A673 (cell line): ENCODE data around the gene COX6B2. TPM values are rescaled to one million over a fixed set of nuclear protein-coding genes. Genes with fewer than 3 reads are reported as not detected.

Source experiments
- BruUV-seq: library from RNA; stranded (reverse); fragments of 400-500 nt; replicated peaks from 2 replicates; lab custom pipeline; 2021; lab: Mats Ljungman, UMichigan
- CTCF ChIA-PET: fragments of 300-600 bp; sonication (Branson Sonifier 250); formaldehyde crosslinking; loops from one replicate; lab custom pipeline; 2022; ENCODE audit warnings: antibody characterized with exemption; lab: Charles Lee
- POLR2A ChIA-PET: fragments of 300-600 bp; sonication (Branson Sonifier 250); formaldehyde crosslinking; loops from one replicate; lab custom pipeline; 2022; ENCODE audit warnings: antibody characterized with exemption; ENCODE audit not compliant: low non-redundant PET; lab: Charles Lee
- DNase-seq: peaks from one replicate; pipeline ENCODE4 v3.0.0-alpha.2; 2015; ENCODE audit warnings: low spot score
- H3K27ac ChIP-seq: fragments of 200-600 bp; sonication (generic); 2 replicates; pipeline ENCODE4 v1.5.1; 2016; ENCODE audit warnings: mixed run types, low read depth, mild to moderate bottlenecking, mixed read lengths, antibody characterized with exemption, low read length; ENCODE audit not compliant: poor library complexity, severe bottlenecking
- H3K27me3 ChIP-seq: fragments of 200-600 bp; sonication (generic); replicated peaks from 2 replicates; pipeline ENCODE4 v1.6.1; 2017; ENCODE audit warnings: mixed run types, low read depth, mild to moderate bottlenecking, mixed read lengths, antibody characterized with exemption, low read length; ENCODE audit not compliant: insufficient read depth, poor library complexity
- H3K36me3 ChIP-seq: fragments of 200-600 bp; sonication (generic); 2 replicates; pipeline ENCODE4 v1.6.1; 2016; ENCODE audit warnings: mixed run types, mild to moderate bottlenecking, mixed read lengths, antibody characterized with exemption, low read length; ENCODE audit not compliant: insufficient read depth, poor library complexity, severe bottlenecking
- H3K4me1 ChIP-seq: fragments of 200-600 bp; sonication (generic); 2 replicates; pipeline ENCODE4 v1.6.1; 2017; ENCODE audit warnings: mixed run types, mild to moderate bottlenecking, mixed read lengths, antibody characterized with exemption, low read length; ENCODE audit not compliant: insufficient read depth, poor library complexity, severe bottlenecking
- H3K4me3 ChIP-seq: fragments of 200-600 bp; sonication (generic); 2 replicates; pipeline ENCODE4 v1.5.1; 2016; ENCODE audit warnings: low read depth, mixed run types, mild to moderate bottlenecking, mixed read lengths, low read length; ENCODE audit not compliant: poor library complexity, severe bottlenecking
- H3K9me3 ChIP-seq: fragments of 200-600 bp; sonication (generic); 2 replicates; pipeline ENCODE4 v1.6.1; 2016; ENCODE audit warnings: mixed run types, low read depth, mild to moderate bottlenecking, mixed read lengths, antibody characterized with exemption, low read length; ENCODE audit not compliant: poor library complexity, severe bottlenecking
- CTCF ChIP-seq: fragments of 300-800, 200-600 bp; sonication (generic); conservative IDR thresholded peaks from 2 replicates; pipeline ENCODE4 v1.5.1; 2017; ENCODE audit warnings: low read depth, mild to moderate bottlenecking, antibody characterized with exemption, low read length, moderate library complexity, mixed read lengths
- EZH2 ChIP-seq: fragments of 200-600 bp; sonication (generic); IDR thresholded peaks from 2 replicates; pipeline ENCODE4 v1.6.1; 2017; ENCODE audit warnings: borderline replicate concordance, low read depth, mild to moderate bottlenecking, mixed read lengths, antibody characterized with exemption, low read length; ENCODE audit not compliant: poor library complexity, severe bottlenecking
- intact Hi-C: fragments of 100-400 bp; cut with micrococcal nuclease; formaldehyde crosslinking; loops from one replicate; pipeline ENCODE4 v1.10.0; 2022; ENCODE audit not compliant: unreplicated experiment
- total RNA-seq: library from RNA; stranded (reverse); gene quantifications from 2 replicates; pipeline ENCODE4 v1.2.3, GENCODE V29; 2021

Gene COX6B2
- total RNA-seq, 1 experiment from 2014 or later = not detected

GRCh38 chr19:55302318-55302703 is 52.2 kb downstream of the COX6B2 start:
- TF ChIP-seq EZH2 = no peak
- DNase-seq = no peak
- POLR2A ChIA-PET = no interaction called here
- intact Hi-C loops = loop anchor here (10.0 kb wide), 1 partner anchor 82 kb away; the partner anchor contains the start of genes RPL28 and TMEM238
- no peak overlapping the region for H3K4me3 ChIP-seq
- no peaks in the 10 kb centered on the region for H3K9me3 ChIP-seq
- CTCF ChIA-PET = no interaction called here
- peaks cover 42% of the 10 kb centered on the region for H3K36me3 ChIP-seq
- no peaks in the 10 kb centered on the region for H3K27me3 ChIP-seq
- no peak overlapping the region for H3K27ac ChIP-seq
- no TSS peak for BruUV-seq
- peaks cover 4% of the 10 kb centered on the region for H3K4me1 ChIP-seq

GRCh38 chr19:55301459-55302317 is 52.8 kb downstream of the COX6B2 start:
- Histone ChIP-seq H3K27ac (no peak overlapping the region), H3K27me3 (no peaks in the 10 kb centered on the region)
- POLR2A ChIA-PET = interaction anchor here (0.6 to 0.7 kb wide), 2 partner anchors 22 to 38 kb away, joined by 3 to 11 read pairs; partner anchors contain the start of genes HSPBP1 and KMT5C

DNA sequence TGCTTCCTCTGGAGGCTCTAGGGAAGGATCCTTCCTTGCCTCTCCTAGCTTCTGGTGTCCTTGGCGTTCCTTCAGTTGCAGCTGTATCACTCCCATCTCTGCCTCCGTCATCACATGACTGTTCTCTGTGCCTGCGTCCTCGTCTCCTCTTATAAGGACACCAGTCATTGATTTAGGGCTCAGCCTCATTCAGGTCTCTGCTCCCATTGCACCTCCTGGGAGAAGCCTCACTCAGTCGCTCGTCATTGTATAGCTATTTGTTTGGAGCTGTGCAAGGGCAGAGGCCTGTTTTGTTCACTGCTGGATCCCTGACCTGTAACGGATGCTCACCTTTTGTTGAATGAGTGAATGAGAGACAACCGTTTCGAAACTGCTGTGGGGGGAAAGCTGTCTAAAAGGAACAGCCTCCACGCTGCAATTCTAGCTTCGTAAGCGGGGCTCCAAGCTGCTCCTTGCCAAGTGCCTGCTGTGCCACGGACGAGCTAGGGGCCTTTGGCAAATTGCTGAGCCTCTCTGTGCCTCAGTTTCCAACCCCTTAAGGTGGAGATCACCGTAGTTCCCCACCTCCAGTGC is 53.5 kb downstream of the COX6B2 start:
- H3K4me1 ChIP-seq = peaks cover 4% of the 10 kb centered on the region
- ChIA-PET CTCF (interaction anchor here (0.5 to 1.5 kb wide), 6 partner anchors 9 to 160 kb away, joined by 3 to 7 read pairs (median 4); partner anchors contain the start of genes DNAAF3, HSPBP1 and KMT5C), POLR2A (interaction anchor here (0.6 to 0.7 kb wide), 4 partner anchors 13 to 107 kb away, joined by 3 to 11 read pairs (median 6); partner anchors contain the start of genes HSPBP1, KMT5C and UBE2S)
- BruUV-seq = no TSS peak
- H3K27ac ChIP-seq = no peak overlapping the region
- TF ChIP-seq CTCF = no peak
- TF ChIP-seq EZH2 = no peak
- H3K27me3 ChIP-seq = no peaks in the 10 kb centered on the region
- H3K4me3 ChIP-seq = no peak overlapping the region
- intact Hi-C loops = loop anchor here (10.0 kb wide), 1 partner anchor 84 kb away; the partner anchor contains the start of genes RPL28 and TMEM238
- no peaks in the 10 kb centered on the region for H3K9me3 ChIP-seq
- no peak for DNase-seq
- H3K36me3 ChIP-seq = peaks cover 31% of the 10 kb centered on the region

More at GRCh38 chr19:55301459-55302317, 52.8 kb downstream of the COX6B2 start:
- no TSS peak for BruUV-seq
- H3K36me3 ChIP-seq = peaks cover 38% of the 10 kb centered on the region
- no peaks in the 10 kb centered on the region for H3K9me3 ChIP-seq
- intact Hi-C loops = loop anchor here (10.0 kb wide), 1 partner anchor 83 kb away; the partner anchor contains the start of genes RPL28 and TMEM238
- peaks cover 4% of the 10 kb centered on the region for H3K4me1 ChIP-seq
- no peak for TF ChIP-seq EZH2
- peak; percentile 98 for TF ChIP-seq CTCF
- H3K4me3 ChIP-seq = peak overlapping the region; percentile 33
- CTCF ChIA-PET = interaction anchor here (0.5 to 1.5 kb wide), 6 partner anchors 9 to 161 kb away, joined by 3 to 7 read pairs (median 4); partner anchors contain the start of genes DNAAF3, HSPBP1 and KMT5C
- peak; percentile 88 for DNase-seq
